ENCODE data around the gene SLC19A3.

- TF ChIP-seq CTCF (IDR thresholded peaks at IDR 0.05; ENCODE audit: extremely low read depth in 1 of 2, insufficient read depth in 1 of 2, low read depth in 1 of 2, low read length in 2 of 2) = no peak
- no peak for TF ChIP-seq POLR2AphosphoS5 (IDR thresholded peaks at IDR 0.05; ENCODE audit: insufficient read depth, low read depth, low read length)
- no peak for TF ChIP-seq POLR2A (IDR thresholded peaks at IDR 0.05; ENCODE audit: low read depth, low read length)
- TF ChIP-seq MYC (IDR thresholded peaks at IDR 0.05; ENCODE audit: low read depth, low read length) = no peak
- no peak for TF ChIP-seq MAX (IDR thresholded peaks at IDR 0.05; ENCODE audit: insufficient read depth, insufficient read length)
- no peak for TF ChIP-seq GATA2 (IDR thresholded peaks at IDR 0.05; ENCODE audit: insufficient read depth, insufficient read length, low read depth, low read length)
These were observed 48.1 kb upstream of the SLC19A3 start for GRCh38 chr2:227765788-227766372.

Measured in endothelial cell of umbilical vein (primary cell).